Amygdala (tissue), 56 donors: Measurements from ENCODE around the gene NCAM1.

Source experiments
- DNase-seq, 56 donors: peaks; one replicate each; lab custom pipeline; 2025; lab: John Stamatoyannopoulos, UW

The NCAM1 gene

DNA sequence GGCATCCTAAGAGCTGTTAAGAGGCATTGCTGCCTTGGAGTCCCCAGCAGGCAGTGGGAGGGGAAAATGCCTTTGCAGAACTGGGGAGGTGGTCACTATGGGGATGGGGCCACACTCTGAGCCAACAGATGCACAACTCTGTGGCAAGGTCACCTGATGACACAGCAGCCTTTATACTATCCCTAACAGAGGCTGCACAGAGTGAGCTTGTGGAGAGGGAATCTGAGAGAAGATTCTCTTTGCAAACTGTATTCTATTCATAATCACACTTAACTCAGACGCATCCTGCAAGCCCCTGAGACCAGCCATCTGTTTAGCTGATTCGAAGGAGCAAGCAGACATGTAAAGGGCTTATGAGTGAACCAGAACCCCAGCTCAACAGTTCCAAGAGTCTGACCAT is 304.1 kb downstream of the NCAM1 start:
- DNase-seq: no peak

DNA sequence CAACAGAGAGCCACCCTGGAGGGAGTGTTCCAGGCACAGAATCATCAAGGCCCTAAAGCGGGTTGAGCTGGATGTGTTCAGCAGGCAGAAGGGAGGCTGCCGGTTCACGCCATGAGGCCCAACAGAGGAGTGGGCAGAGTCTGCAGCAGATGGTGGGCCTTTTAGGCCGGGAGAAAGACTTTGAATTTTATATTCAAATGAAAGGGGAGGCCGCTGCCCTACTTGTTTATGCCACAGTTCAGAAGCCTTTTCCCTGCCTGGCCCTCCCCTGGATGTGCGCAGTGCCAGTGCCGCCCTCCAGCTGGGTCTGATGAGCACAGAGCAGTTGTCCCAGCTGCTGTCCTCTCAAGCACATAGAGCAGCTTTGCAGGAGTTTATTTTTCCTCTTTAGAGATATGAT is 306.3 kb downstream of the NCAM1 start:
- DNase-seq: peak in 42 of 56 donors; percentile 3 to 82 (median 48)

DNA sequence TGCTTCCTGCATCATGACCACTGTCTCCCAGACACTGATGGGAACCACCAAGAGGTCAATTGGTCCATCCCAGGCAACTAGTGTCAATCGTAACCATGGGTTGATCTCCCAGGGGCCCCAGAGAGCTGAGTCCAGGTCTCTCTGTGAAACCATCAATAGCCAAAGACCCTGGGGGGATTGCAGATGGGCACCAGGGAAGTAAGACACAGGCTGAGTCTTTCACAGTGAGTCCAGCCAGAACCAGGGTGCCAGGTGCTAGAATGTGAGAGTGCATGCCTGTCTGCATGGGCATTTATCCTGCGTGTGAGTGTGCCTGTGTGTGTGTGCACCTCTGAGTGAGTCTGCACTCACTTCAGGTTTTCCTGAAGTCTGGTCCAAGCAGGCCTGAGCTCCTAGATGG is 307.9 kb downstream of the NCAM1 start:
- DNase-seq: no peak

DNA sequence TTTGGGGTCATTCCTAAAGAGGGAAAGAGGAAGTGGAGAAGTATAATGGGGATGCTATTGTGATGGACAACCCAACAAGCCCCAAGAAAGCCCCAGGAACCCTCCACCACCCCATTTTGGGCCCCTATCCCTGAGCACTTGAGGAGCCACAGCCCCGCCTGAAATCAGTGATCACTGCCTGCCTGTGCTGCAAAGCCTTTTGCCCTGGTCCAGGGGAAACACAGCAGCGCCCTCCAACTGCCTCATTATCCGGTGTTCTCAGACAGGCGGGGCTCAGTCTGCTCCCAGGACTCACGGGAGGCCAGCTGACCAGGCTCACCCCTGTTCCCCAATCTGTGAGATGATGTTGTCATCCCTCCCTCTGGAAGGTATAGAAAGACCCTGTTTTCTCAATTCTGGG is 308.4 kb downstream of the NCAM1 start:
- no peak for DNase-seq

DNA sequence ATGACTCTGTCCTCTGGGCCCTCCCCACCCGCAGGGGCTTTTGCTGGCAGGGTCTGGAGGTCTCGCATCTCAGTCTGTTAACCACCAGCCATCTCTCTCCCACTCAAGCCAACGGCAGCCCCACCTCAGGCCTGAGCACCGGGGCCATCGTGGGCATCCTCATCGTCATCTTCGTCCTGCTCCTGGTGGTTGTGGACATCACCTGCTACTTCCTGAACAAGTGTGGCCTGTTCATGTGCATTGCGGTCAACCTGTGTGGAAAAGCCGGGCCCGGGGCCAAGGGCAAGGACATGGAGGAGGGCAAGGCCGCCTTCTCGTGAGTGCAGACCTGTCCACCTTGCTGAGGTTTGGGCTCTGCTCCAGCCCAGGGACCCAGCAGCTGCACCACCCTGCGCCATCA is 308.9 kb downstream of the NCAM1 start:
- DNase-seq: no peak

DNA sequence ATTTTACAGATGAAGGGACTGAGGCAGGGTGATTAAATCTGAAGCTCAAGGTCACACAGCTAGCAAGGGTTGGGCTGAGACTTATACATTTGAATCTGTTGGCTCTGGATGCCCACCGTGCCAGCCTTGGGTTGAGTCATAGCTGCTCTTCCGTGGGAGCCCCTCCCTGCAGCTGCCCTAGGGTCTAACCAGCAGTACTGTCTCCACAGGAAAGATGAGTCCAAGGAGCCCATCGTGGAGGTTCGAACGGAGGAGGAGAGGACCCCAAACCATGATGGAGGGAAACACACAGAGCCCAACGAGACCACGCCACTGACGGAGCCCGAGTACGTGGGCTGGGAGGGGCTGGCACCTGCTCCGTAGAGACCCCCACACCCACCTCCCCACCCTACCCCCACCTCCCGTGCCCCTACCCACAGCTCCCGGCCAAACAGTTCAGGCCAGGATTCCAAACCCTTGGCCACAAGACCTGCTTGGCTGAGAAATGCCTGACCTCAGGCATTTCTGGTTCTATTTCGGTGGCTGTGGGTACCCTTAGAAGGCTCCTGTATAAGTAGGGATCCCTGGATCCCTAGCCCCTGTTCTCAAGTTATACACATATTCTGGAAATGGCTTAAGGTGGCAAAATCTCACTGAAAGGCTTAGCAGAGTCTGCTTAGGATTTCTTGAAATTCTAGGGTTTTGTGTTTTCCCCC is 310.5 kb downstream of the NCAM1 start:
- no peak for DNase-seq

DNA sequence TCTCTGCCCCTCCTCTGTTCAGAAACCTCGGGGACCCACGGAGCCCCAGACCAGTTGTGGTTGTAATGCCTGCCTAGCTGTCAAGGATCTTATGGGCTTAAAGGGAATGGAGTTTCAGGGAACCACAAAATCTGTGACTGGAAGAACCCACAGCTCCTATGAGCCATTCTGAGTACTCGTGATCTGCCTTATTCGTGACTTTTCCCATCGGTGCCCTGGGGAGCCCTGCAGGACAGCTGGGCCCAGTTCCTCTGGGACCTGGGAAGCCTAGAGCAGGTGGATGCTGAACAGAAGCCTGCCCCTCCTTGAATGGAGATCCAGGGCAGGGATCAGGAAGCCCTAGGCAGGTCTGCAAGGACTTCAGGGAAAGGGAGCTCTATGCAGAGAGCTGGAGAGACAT is 311.1 kb downstream of the NCAM1 start:
- DNase-seq: no peak

DNA sequence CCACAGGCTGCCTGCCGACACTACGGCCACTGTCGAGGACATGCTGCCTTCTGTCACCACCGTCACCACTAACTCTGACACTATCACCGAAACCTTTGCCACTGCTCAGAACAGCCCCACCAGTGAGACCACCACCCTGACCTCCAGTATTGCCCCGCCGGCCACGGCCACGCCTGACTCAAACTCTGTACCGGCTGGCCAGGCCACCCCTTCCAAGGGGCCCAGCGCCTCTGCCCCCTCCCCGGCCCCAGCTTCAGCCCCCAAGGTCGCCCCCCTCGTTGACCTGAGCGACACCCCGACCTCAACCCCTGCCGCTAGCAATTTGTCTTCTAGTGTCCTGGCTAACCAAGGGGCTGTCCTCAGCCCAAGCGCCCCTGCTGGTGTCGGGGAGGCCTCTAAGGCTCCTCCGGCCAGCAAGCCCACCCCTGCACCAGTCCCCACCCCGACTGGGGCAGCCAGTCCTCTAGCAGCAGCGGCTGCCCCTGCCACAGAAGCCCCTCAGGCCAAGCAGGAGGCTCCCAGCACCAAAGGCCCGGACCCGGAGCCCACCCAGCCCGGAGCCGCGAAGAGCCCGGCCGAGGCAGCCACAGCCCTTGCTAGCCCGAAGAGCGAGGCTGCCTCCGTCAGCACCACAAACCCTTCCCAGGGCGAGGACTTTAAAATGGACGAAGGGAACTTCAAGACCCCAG is 311.9 kb downstream of the NCAM1 start:
- DNase-seq: no peak

DNA sequence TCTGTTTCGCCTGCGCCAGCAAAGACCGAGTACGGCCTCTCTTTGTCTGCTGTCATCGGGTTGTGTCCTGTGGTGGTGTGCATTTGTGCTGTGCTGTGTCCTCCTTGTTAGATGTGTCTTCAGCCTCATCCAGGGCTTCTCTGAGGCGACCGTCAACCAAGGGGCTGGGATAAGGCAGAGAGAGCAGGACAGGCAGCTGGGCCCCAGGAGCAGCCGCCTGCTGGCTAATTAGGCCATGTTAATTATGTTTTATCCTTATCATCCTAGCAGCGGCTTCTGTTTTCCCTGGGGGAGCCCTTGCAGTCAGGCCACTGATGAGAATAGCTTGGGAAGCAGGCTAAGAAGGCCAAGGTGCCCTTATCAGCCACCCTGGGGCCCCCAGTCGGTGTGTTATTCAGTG is 312.5 kb downstream of the NCAM1 start:
- no peak for DNase-seq

DNA sequence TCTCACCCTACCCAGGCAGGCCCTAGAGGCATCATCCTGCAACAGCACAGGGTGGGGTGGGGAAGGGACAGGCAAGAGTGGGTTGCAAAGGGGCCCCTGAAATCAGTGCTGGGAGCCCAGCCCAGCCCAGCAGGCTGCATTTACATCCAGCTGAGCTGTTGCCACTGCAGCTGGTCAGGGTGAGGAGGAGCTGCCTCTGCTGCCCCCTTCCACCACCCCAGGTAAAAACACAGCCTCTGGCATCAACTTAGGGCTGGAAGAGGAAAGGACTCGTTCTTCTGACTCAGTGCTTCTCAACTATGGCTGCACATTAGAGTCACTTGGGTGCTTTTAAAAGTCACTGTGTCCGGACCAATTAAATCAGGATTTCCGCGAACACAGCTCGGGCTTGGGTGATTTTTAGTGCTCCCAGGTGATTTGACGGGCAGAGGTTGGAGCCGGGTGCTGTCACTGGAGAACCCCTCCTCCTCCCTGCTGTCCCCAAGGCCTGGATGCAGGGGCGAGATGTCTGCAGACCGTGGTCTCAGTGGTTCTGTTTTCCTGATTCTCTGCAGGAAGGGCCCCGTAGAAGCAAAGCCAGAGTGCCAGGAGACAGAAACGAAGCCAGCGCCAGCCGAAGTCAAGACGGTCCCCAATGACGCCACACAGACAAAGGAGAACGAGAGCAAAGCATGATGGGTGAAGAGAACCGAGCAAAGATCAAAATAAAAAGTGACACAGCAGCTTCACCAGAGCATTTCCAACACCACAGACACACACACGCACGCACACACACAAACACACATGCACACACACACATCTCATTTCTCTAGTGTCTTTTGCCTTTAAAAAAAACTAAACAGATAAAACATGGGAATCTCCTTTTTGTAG is 313.7 kb downstream of the NCAM1 start:
- peak in 20 of 56 donors; percentile 8 to 60 (median 35) for DNase-seq

DNA sequence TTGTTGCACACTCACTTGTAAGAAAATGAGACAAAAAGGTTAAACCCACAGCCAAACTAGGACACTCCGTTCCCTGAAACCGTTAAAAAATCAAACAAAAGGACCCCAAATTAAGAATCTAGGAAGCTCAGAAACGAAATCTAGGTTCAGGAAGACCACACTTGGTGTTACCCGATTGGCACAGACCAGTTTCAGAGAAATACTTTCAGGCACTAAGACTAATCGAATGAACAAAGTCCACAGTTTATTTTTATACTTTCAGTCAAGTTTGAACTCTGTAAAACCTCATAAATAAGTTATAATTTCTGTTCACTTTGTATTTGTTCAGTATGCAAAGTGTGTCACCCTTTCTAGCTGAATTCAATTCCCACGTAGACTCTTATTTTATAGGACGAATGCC is 314.4 kb downstream of the NCAM1 start:
- no peak for DNase-seq

DNA sequence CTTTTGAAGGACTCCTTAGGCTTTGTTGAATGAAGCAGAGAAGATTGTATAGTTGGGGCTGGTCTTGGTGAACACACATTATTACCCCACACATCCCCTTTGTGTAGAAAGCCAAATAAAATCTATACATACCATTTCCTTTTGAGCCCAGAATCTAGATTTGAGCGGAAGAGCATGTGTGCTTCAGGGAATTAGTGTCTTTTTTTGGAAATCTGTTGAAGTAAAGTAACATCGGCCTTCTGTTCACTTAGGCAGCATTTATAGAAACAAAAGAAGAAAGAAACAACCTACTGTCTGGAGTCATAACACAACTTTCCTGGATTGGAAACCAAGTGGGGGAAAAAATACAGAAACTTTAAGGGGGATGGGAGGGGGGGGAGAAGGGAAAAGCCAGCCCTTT is 315.2 kb downstream of the NCAM1 start:
- no peak for DNase-seq

DNA sequence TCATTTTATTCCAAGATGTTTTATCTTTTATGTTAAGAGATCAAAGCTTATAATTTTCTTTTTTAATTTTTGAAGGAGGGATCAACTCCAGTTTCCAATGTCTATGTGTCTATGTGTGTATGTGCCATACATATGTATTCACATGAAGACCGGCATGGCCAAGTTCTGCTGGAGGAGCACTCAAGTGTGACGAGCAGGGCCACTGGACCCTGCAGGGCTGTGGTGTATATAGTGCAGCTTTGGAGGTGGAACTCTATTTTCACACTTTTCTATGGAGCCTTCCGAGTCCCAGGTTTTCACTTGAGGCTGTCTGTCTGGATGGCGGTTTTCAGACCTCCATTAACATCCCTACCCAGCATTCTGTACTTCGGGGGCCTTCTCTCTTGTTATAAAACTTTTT is 316.7 kb downstream of the NCAM1 start:
- no peak for DNase-seq

DNA sequence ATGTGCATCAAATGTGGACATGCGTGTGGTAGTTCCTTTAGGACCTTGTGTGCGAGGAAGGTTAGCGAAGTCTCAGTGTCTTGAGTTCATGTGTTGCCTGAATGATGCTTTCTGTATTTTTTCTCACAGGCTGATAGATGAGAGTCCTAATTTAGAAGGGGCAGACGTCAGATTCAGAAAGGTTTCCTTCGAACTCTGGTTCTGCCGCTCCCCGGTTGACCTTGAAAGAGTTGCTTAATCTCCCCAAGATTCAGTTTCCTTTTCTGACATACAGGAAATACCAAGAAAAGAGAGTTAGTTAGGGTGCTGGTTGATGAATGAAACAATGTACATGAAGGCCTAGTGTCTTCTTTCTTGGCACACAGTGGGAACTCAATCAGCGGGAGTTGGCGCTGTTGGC is 317.3 kb downstream of the NCAM1 start:
- no peak for DNase-seq

DNA sequence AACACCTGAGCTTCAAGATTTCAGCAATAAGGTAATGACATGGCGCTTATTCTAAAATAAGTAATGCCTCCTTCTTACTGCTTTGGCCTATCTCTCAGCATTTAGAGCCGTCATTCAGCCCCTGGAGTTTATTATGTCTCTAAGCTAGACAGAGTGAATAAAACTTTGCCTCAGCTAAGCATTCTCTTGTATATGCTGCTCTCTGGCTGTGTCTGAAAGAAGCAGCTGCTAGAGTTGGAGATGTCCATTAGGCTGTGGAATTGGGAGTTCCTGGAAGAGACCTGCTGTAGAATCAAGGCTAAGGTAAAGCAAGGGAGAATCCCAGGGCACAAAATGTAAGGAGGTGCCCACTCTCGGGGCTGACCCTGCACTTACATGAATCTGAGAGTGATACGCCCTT is 317.7 kb downstream of the NCAM1 start:
- peak in 4 of 56 donors; percentile 11 to 28 (median 20) for DNase-seq

DNA sequence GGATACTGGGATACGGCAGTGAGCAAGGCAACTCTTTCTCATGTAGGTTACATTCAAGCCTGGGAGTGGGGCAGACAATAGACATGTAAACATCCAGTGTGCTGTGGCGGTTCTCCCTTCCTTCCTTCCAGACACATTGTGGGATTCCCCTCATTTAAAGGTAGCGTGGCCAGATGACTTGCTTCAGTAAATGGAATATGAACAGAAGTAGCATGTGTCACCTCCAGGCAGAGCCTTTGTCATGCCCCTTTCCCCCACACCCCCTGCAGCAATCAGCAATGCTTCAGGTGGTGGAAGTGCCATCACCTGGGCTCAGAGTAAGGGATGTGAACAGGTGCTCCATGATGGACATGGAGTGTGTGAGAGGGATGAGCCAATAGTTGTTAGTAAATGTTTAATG is 318.4 kb downstream of the NCAM1 start:
- no peak for DNase-seq

DNA sequence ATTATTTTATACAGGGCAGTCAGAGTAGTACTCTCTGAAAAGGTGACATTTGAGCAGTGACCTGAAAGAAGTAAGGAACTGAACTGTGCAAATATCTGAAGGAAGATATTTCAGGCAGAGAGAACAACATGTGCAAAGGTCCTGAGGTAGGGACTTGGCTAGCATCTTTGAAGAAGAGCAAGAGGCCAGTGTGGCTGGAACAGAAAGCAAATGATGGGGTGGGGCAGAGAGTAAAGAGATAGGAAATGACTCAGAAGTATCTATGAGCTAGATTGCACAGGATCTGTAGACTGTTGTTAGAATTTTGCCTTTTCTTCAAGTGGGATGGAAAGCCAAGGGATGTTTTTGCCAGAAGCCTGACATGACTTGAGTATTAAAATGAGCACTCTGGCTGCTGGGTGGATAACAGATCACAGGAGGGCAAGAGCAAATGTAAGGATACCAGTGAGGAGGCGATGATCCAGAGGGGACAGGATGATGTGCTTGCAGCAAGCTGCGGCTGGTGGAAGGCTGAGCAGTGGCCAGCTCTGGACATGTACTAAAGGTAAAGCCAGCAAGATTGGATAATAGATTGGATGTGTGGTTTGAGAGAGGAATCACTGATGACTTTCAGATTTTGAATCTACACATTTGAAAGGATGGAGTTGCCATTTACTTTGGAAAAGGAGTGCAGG is 320.0 kb downstream of the NCAM1 start:
- DNase-seq: no peak

DNA sequence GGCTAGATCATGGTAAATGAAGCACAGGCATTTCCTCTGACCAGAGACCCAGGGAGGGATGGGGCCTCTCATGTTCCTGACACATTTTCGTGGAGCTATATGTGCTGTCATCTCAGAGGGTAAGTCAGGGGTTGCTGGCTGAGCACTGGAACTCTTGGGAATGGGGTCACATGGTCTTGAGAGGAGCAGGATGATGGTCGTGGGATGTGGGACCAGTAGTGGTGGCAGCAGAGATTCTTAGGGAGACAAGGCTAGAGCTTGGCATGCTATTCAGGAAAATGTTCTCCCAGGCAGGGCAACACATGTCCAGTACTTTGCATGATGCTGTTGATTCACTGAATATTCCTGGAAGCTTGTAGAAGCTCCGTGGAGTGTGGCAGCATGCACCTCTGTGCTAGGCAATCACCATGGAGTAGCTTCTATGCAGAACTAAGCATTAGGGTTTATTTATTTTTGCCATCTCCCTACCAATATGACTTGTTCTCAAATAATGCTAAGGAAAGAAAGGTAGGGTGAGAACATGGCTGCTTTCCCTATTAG is 321.7 kb downstream of the NCAM1 start:
- no peak for DNase-seq

DNA sequence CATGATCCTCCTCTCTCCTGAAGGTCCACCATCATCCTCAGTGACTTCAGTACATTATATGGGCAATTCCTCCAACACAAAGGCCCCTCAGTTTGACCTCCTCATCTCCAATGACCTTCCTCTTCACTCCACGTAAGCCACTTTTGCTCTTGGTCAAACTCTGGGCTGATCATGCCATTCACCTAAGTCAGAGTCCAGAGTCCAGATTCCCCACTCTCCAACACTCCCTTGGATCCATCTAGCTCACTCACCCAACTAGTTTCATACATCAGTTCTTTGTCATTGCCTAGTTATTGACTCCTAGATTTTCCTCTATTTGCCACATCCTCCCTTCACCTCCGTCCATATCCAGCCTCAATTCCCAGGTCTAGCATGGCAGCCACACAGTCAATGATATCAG is 322.7 kb downstream of the NCAM1 start:
- DNase-seq: no peak

DNA sequence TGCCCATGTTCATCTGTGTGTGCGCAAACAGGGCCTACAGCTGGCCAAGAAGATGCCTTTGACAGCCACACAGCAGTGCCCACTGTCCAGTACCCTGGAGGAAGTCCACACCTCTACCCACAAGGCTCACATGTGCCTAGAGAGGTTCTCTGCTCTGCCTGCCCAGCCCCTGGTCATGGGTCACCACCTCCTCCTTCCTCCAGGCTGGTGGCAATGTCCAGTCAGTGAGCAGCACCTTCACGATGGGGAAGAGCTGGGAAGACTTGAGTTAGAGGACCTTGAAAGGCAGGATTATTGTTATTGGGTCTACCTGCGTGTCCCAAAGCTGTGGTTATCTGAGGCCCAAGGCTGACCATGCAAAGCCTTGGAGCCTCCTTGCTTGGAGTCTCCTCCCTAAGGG is 324.8 kb downstream of the NCAM1 start:
- no peak for DNase-seq
